Neural progenitor cell (in vitro differentiated cells): ENCODE data around the gene RPAP3.

ENCODE experiments used
- CTCF ChIP-seq: fragments of 200-600 bp; sonication (generic); IDR thresholded peaks from 2 replicates; pipeline ENCODE4 v1.5.1; 2017; ENCODE audit warnings: antibody characterized with exemption, mild to moderate bottlenecking
- EZH2 ChIP-seq: fragments of 200-600 bp; sonication (generic); IDR thresholded peaks from 2 replicates; pipeline ENCODE4 v1.6.1; 2017; ENCODE audit warnings: antibody characterized with exemption, mild to moderate bottlenecking, moderate library complexity

DNA sequence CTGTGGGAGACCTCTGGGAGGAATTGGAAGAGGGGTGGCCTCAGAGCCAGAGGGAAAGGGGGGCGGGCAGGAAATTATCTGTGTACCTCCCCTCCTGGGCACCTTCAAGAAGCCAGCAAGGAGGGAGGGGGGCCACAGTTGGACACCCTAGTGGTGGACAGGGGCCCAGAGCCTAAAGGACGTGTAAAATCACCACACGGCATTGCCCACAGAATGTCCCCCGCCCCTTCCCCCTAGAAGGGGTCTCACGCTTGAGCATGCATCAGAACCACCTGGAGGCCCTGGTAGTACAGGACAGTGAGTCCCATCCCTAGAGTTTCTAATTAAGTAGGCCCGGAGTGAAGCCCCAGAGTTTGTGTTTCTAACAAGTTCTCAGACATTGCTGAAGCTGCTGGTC lies 11.2 kb upstream of the RPAP3 start:
- no peak for TF ChIP-seq CTCF
- no peak for TF ChIP-seq EZH2
